Lower lobe of right lung (tissue), 2 donors: ENCODE results near the gene VAMP7. TPM values are rescaled to one million over a fixed set of nuclear protein-coding genes. Genes with fewer than 3 reads are reported as not detected.
"Not testable (repeated sequence)": the region's sequence is repeated elsewhere in the genome, so short reads cannot be mapped to it uniquely, and the experiment has no call there.

Source experiments
- ATAC-seq, 2 donors: fragments of 200-7000 bp; cut with Tn5 transposase; one replicate each; pipeline ENCODE4 v1.9.1; 2020 to 2022; ENCODE audit warnings: mild to moderate bottlenecking in 2 of 2, moderate library complexity in 2 of 2
- DNase-seq: peaks from one replicate; pipeline ENCODE4 v3.0.0-alpha.2; 2020
- H3K27ac ChIP-seq: fragments of 200-600 bp; one replicate; pipeline ENCODE4 v1.8.0; 2022
- H3K27me3 ChIP-seq: fragments of 200-600 bp; one replicate; pipeline ENCODE4 v1.8.0; 2022; ENCODE audit warnings: low read depth
- H3K36me3 ChIP-seq: fragments of 200-600 bp; one replicate; pipeline ENCODE4 v1.8.0; 2022; ENCODE audit warnings: mild to moderate bottlenecking
- H3K4me1 ChIP-seq: fragments of 200-600 bp; one replicate; pipeline ENCODE4 v1.8.0; 2022
- H3K4me3 ChIP-seq: fragments of 200-600 bp; one replicate; pipeline ENCODE4 v1.8.0; 2022; ENCODE audit warnings: mild to moderate bottlenecking
- H3K9me3 ChIP-seq: fragments of 200-600 bp; one replicate; pipeline ENCODE4 v1.8.0; 2022
- intact Hi-C: fragments of 100-400 bp; cut with DNase I; formaldehyde crosslinking; loops from one replicate; pipeline ENCODE4 v1.11.0; 2022
- total RNA-seq: library from RNA; stranded (reverse); fragmentation: NEBNext Ultra II Directional; extraction: Animal tissue kit (Norgen Biotek cat#: 25700); gene quantifications from one replicate; pipeline ENCODE4 v1.2.1, GENCODE V29; 2021
- TF ChIP-seq, protein P1 (sequence below): fragments of 200-600 bp; IDR thresholded peaks from one replicate; pipeline ENCODE4 v1.8.0; 2022; ENCODE audit warnings: antibody characterized with exemption, mild to moderate bottlenecking
- donor health status: DM: no; HTN: yes; CAD: no; lungs with severe emphysema.

The VAMP7 gene
- total RNA-seq, 1 donor from 2014 or later = 31.0 TPM

GRCh38 chrX:155900765-155901164, 19.6 kb downstream of the VAMP7 start:
- no peak overlapping the region for H3K4me3 ChIP-seq
- no peaks in the 10 kb centered on the region for H3K27me3 ChIP-seq
- no peaks in the 10 kb centered on the region for H3K4me1 ChIP-seq
- H3K27ac ChIP-seq = no peak overlapping the region
- ATAC-seq = no peak
- intact Hi-C loops = no loop called here
- H3K9me3 ChIP-seq = no peaks in the 10 kb centered on the region
- H3K36me3 ChIP-seq = peaks cover 34% of the 10 kb centered on the region
- DNase-seq = no peak
- TF ChIP-seq, protein P1, sequence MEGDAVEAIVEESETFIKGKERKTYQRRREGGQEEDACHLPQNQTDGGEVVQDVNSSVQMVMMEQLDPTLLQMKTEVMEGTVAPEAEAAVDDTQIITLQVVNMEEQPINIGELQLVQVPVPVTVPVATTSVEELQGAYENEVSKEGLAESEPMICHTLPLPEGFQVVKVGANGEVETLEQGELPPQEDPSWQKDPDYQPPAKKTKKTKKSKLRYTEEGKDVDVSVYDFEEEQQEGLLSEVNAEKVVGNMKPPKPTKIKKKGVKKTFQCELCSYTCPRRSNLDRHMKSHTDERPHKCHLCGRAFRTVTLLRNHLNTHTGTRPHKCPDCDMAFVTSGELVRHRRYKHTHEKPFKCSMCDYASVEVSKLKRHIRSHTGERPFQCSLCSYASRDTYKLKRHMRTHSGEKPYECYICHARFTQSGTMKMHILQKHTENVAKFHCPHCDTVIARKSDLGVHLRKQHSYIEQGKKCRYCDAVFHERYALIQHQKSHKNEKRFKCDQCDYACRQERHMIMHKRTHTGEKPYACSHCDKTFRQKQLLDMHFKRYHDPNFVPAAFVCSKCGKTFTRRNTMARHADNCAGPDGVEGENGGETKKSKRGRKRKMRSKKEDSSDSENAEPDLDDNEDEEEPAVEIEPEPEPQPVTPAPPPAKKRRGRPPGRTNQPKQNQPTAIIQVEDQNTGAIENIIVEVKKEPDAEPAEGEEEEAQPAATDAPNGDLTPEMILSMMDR = no peak

GRCh38 chrX:155907661-155908060, 26.5 kb downstream of the VAMP7 start:
- H3K27ac ChIP-seq, intact Hi-C loops, ATAC-seq, H3K27me3 ChIP-seq, H3K4me1 ChIP-seq, H3K9me3 ChIP-seq, H3K4me3 ChIP-seq, DNase-seq, H3K36me3 ChIP-seq: not testable (repeated sequence)

DNA sequence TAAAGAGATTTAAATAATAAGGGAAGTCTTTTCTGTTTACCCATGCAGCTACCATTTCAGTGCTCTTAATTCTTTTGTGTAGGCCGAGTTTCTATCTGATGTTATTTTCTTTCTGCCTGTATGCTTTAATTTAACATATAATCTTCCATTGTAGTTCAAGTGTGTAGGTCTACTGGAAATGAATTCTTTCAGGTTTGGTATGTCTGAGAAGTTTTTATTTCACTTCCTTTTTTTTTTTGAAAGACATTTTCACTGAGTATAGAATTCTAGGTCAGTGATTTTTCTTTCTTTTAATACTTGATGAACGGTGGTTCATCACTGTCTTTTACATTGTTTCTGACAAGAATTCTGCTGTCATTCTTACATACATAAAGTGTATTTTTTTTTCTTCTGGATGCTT, 42.1 kb downstream of the VAMP7 start:
- intact Hi-C loops = no loop called here
- no peak for ATAC-seq
- no peaks in the 10 kb centered on the region for H3K27me3 ChIP-seq
- no peak overlapping the region for H3K27ac ChIP-seq
- no peaks in the 10 kb centered on the region for H3K9me3 ChIP-seq
- no peak for DNase-seq
- no peak overlapping the region for H3K4me3 ChIP-seq
- H3K36me3 ChIP-seq = peaks cover 22% of the 10 kb centered on the region
- TF ChIP-seq, protein P1 = no peak
- no peaks in the 10 kb centered on the region for H3K4me1 ChIP-seq

DNA sequence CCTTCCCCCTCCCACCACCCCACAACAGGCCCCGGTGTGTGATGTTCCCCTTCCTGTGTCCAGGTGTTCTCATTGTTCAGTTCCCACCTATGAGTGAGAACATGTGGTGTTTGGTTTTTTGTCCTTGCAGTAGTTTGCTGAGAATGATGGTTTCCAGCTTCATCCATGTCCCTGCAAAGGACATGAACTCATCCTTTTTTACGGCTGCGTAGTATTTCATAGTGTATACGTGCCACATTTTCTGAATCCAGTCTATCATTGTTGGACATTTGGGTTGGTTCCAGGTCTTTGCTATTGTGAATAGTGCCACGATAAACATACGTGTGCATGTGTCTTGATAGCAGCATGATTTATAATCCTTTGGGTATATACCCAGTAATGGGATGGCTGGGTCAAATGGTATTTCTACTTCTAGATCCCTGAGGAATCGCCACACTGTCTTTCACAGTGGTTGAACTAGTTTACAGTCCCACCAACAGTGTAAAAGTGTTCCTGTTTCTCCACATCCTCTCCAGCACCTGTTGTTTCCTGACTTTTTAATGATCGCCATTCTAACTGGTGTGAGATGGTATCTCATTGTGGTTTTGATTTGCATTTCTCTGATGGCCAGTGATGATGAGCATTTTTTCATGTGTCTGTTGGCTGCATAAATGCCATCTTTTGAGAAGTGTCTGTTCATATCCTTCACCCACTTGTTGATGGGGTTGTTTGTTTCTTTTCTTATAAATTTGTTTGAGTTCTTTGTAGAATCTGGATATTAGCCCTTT, 49.9 kb downstream of the VAMP7 start:
- H3K27me3 ChIP-seq, H3K4me3 ChIP-seq, DNase-seq, H3K27ac ChIP-seq, H3K36me3 ChIP-seq, H3K4me1 ChIP-seq, intact Hi-C loops, ATAC-seq: not testable (repeated sequence)
- H3K9me3 ChIP-seq = peaks cover 14% of the 10 kb centered on the region

- Histone ChIP-seq H3K27me3 (no peaks in the 10 kb centered on the region), H3K27ac (no peak overlapping the region), H3K9me3 (no peaks in the 10 kb centered on the region), H3K4me3 (no peak overlapping the region), H3K36me3 (peaks cover 8% of the 10 kb centered on the region), H3K4me1 (no peaks in the 10 kb centered on the region)
- intact Hi-C loops = no loop called here
- DNase-seq (no peak), ATAC-seq (no peak)
- TF ChIP-seq, protein P1 = no peak
Measured at GRCh38 chrX:155938132-155938531, 57.0 kb downstream of the VAMP7 start.

DNA sequence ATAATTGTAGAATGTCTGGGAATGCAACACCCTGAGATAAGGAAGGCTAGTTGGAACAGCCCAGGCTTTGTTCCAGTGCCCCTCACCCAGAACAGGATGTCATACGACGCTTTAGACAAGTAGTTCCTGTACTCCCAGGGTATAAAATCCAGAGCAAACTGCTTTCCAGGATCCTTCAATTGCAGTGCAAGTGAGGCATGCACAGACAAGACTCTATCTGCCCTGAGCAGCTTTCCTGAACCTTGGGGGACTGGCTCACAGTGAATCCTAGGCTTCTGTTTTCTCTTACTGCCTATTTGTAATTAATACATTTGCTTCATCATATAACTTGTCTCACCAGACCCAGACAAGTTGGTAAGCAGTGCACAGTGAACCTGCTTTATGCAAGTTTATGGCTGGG, 68.0 kb downstream of the VAMP7 start:
- Histone ChIP-seq H3K27ac (no peak overlapping the region), H3K4me3 (no peak overlapping the region), H3K9me3 (no peaks in the 10 kb centered on the region), H3K36me3 (no peaks in the 10 kb centered on the region), H3K4me1 (no peaks in the 10 kb centered on the region), H3K27me3 (no peaks in the 10 kb centered on the region)
- intact Hi-C loops = no loop called here
- TF ChIP-seq, protein P1 = no peak
- ATAC-seq (no peak), DNase-seq (no peak)
